GM10266 (cell line): ENCODE measurements around the gene TUBAL3.

Experiments
- DNase-seq: peaks from one replicate; pipeline ENCODE4 v3.0.0; 2012; ENCODE audit errors: extremely low spot score
- TF ChIP-seq, protein P1 (sequence below): IDR thresholded peaks from 2 replicates; pipeline ENCODE4 v1.5.1; 2012; ENCODE audit warnings: mild to moderate bottlenecking, low read depth; ENCODE audit not compliant: control insufficient read depth, insufficient read depth; ENCODE audit errors: missing control alignments

TUBAL3 gene

GRCh38 chr10:5364374-5364773 is 40.3 kb downstream of the TUBAL3 start:
- DNase-seq, result no peak
- TF ChIP-seq, protein P1, sequence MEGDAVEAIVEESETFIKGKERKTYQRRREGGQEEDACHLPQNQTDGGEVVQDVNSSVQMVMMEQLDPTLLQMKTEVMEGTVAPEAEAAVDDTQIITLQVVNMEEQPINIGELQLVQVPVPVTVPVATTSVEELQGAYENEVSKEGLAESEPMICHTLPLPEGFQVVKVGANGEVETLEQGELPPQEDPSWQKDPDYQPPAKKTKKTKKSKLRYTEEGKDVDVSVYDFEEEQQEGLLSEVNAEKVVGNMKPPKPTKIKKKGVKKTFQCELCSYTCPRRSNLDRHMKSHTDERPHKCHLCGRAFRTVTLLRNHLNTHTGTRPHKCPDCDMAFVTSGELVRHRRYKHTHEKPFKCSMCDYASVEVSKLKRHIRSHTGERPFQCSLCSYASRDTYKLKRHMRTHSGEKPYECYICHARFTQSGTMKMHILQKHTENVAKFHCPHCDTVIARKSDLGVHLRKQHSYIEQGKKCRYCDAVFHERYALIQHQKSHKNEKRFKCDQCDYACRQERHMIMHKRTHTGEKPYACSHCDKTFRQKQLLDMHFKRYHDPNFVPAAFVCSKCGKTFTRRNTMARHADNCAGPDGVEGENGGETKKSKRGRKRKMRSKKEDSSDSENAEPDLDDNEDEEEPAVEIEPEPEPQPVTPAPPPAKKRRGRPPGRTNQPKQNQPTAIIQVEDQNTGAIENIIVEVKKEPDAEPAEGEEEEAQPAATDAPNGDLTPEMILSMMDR, result no peak

DNA sequence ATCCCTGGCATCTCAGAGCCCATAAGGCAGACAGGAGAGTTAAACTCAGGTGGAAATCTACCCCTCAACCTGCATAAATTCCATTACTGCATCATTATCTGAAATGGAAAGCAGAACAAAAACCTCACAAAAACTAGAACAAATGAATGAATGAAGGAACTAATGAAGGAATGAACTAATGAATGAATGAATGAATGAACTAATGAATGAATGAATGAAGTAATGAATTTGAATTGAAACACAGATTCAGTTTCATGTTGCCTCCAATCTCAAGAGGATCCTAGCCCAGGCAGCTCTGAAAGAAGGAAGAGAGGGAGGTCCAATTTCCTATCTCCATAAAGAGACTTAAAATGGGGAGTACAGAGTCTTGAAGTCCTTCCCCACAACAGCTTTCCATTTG is 41.8 kb downstream of the TUBAL3 start:
- TF ChIP-seq, protein P1, result no peak
- no peak for DNase-seq

DNA sequence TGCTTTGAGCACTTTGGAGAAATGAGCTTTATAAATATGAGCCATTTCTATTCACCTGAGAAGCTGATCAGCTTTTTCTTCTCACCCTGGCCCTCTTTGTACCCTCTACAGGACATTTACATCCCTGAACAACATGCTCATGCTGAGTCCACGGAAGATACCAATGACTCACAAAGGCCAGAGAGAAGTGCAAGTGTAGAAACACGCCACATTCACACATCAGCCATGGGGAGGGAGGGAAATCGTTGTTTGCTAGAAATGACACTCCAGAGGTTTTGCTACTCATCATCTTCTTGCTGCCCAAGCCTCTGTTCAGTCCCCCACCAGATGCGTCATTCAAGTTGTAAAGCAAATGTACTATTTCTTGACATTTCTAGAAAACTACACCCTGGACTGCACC is 42.7 kb downstream of the TUBAL3 start:
- TF ChIP-seq, protein P1, result no peak
- DNase-seq, result no peak

DNA sequence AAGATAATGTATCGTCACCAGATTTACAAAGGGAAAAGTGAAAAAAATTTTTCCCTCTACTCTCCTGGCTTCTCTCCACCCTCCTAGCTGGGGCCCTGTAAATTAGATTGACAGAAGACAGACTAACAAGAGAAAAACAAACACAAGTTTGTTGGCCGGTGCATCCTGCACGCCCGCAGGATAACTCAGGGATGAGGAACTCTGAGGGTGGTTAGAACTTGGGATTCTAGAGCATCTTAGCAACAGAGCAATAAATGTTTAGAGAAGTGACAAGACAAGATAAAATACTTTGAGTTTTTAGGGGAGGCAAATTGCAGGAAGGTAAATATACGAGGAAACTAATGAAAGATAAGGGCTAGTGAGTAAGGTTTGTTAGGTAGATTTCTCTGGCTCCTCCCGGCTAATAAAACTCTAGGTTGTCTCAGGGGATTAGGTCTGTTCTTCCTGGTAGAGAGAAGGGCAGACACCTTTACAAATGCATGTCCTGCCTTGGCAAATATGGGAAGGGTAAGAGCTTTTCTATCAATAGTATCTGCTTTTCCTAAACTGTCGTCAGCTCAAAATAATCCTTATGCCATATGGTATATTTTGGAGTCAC is 44.2 kb downstream of the TUBAL3 start:
- no peak for DNase-seq
- TF ChIP-seq, protein P1, result no peak

- DNase-seq, result no peak
- TF ChIP-seq, protein P1, result no peak
Measured at GRCh38 chr10:5356302-5356763, 48.3 kb downstream of the TUBAL3 start.

DNA sequence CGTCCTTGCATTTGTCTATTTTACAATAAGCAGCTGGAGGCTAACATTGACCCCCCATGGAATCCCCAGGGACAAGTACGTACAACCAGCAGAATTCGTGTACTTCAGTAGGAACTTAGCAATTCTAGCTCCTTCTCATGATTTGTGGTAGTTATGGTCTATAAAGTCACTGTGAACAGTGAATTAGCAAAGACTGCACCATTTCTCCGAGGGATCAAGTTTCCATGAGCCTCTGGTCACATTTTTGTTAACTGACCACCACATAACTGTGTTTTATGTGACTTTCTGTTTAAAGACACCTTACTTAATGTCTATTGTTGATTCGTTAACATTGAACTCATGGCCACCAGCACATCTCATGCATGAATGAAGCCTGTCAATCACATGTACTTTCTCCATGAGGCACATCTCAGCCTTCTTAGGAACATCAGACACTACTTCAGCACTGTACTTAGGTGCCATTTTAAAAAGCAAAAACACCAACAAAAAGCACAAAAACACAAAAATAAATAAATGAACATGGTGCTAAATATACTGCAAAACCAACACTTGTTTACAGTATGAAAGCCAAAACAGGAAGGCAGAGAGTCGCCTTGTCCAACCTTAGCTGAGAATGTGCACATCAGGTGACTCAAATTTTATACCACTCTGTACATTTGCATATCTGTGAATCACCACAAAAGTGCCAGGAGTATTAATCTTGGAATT is 48.9 kb downstream of the TUBAL3 start:
- DNase-seq, result no peak
- TF ChIP-seq, protein P1, result no peak

DNA sequence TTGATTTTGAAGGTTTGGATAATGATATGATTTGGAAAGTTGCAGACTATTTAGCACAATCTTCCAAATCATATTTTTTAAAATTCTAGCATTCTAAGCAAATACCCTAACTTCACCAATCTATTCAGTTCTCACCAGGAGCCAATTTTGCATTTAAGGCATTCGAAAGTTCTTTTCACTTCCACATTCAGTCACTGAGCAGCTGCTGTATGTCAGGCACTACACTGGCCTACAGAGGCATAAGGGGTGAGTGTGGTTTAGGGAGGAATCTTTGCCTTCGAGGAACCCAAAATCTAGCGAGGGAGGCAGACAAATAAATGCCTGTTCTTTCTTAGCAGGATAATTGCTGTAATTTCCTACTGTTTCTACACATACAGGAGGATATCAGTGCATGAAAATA is 50.6 kb downstream of the TUBAL3 start:
- TF ChIP-seq, protein P1, result no peak

More for the DNA sequence above, 50.6 kb downstream of the TUBAL3 start:
- no peak for DNase-seq
